Endothelial cell of umbilical vein (primary cell): ENCODE measurements around the gene PTPRD. TPM values are rescaled to one million over a fixed set of nuclear protein-coding genes. Genes with fewer than 3 reads are reported as not detected.

ENCODE experiments used
- BruUV-seq: library from RNA; stranded (reverse); fragments of 400-500 nt; replicated peaks from 2 replicates; lab custom pipeline; 2021; lab: Mats Ljungman, UMichigan
- CTCF ChIA-PET: fragments of 300-600, 350-600 bp; sonication (Branson Sonifier 250); formaldehyde crosslinking; loops from one replicate; lab custom pipeline; 2021; ENCODE audit warnings: antibody characterized with exemption, inconsistent platforms; lab: Charles Lee
- POLR2A ChIA-PET: fragments of 300-600, 350-600 bp; sonication (Branson Sonifier 250); formaldehyde crosslinking; loops from one replicate; lab custom pipeline; 2021; ENCODE audit warnings: antibody characterized with exemption, inconsistent platforms; lab: Charles Lee
- DNase-seq: peaks from one replicate; pipeline ENCODE4 v3.0.0-alpha.2; 2011; ENCODE audit warnings: low read depth, low spot score
- FAIRE-seq: peaks from 2 replicates; lab custom pipeline; 2011; peaks lifted over from hg19 to GRCh38; lab: Jason Lieb, UNC
- H2AFZ ChIP-seq: 2 replicates; pipeline ENCODE4 v1.6.0; 2012; ENCODE audit warnings: low read depth, low read length, control low read depth, inconsistent platforms
- H3K27ac ChIP-seq: 2 replicates; pipeline ENCODE4 v1.5.1; 2011; ENCODE audit warnings: low read depth, mild to moderate bottlenecking, control low read depth, low read length, moderate library complexity; ENCODE audit not compliant: insufficient read depth
- H3K27me3 ChIP-seq, 2 experiments: 2 replicates each; pipeline versions ENCODE4 v1.6.0 to v1.6.1; 2011; ENCODE audit warnings: low read length in 2 of 2, mixed read lengths in 1 of 2; ENCODE audit not compliant: control insufficient read depth in 2 of 2, insufficient read depth in 2 of 2
- H3K36me3 ChIP-seq, 2 experiments: 2 replicates in 1 of 2; 3 replicates in 1 of 2; pipeline ENCODE4 v1.5.1; 2011; ENCODE audit warnings: low read length in 2 of 2, mild to moderate bottlenecking in 1 of 2, moderate library complexity in 1 of 2; ENCODE audit not compliant: control insufficient read depth in 2 of 2, insufficient read depth in 2 of 2; ENCODE audit errors: extremely low read depth in 1 of 2
- H3K4me1 ChIP-seq: 3 replicates; pipeline ENCODE4 v1.5.1; 2011; ENCODE audit warnings: mild to moderate bottlenecking, low read length; ENCODE audit not compliant: control insufficient read depth, insufficient read depth; ENCODE audit errors: extremely low read depth
- H3K4me2 ChIP-seq: 2 replicates; pipeline ENCODE4 v1.6.1; 2011; ENCODE audit warnings: low read length, control low read depth, mixed read lengths; ENCODE audit not compliant: insufficient read depth
- H3K4me3 ChIP-seq, 3 experiments: fragments of 200-600 bp in 1 of 3; sonication (generic), shearing (Covaris generic) in 1 of 3; replicated peaks in 1 of 3; 2 replicates each; pipeline ENCODE4 v1.5.1; 2011 to 2016; ENCODE audit warnings: control low read depth in 3 of 3, low read length in 3 of 3, mild to moderate bottlenecking in 2 of 3, inconsistent platforms in 1 of 3, low read depth in 1 of 3, moderate library complexity in 1 of 3; ENCODE audit not compliant: insufficient read depth in 1 of 3
- H3K79me2 ChIP-seq: 2 replicates; pipeline ENCODE4 v1.6.0; 2012; ENCODE audit warnings: low read length, inconsistent platforms; ENCODE audit not compliant: control insufficient read depth, insufficient read depth
- H3K9ac ChIP-seq: replicated peaks from 2 replicates; pipeline ENCODE3; 2011; ENCODE audit warnings: low read length, control low read depth; ENCODE audit not compliant: insufficient read depth; ENCODE audit errors: extremely low read depth
- H3K9me1 ChIP-seq: replicated peaks from 3 replicates; pipeline ENCODE4 v1.6.0; 2011; ENCODE audit warnings: mild to moderate bottlenecking, low read length; ENCODE audit not compliant: control insufficient read depth, insufficient read depth; ENCODE audit errors: extremely low read depth
- H3K9me3 ChIP-seq: replicated peaks from 2 replicates; pipeline ENCODE4 v1.5.1; 2012; ENCODE audit warnings: low read length, inconsistent platforms; ENCODE audit not compliant: control insufficient read depth, insufficient read depth
- H4K20me1 ChIP-seq: replicated peaks from 2 replicates; pipeline ENCODE3; 2011; ENCODE audit warnings: mild to moderate bottlenecking, low read length; ENCODE audit not compliant: control insufficient read depth, insufficient read depth; ENCODE audit errors: extremely low read depth
- EZH2 ChIP-seq: IDR thresholded peaks from 2 replicates; pipeline ENCODE4 v1.6.1; 2012; ENCODE audit warnings: borderline replicate concordance, low read depth, mild to moderate bottlenecking, moderate library complexity, low read length, inconsistent platforms; ENCODE audit not compliant: severe bottlenecking
- FOS ChIP-seq: IDR thresholded peaks from 2 replicates; pipeline ENCODE4 v1.6.1; 2011; ENCODE audit warnings: mild to moderate bottlenecking, low read length, moderate library complexity, borderline replicate concordance; ENCODE audit not compliant: insufficient read depth
- GATA2 ChIP-seq: IDR thresholded peaks from 2 replicates; pipeline ENCODE4 v1.7.0; 2011; ENCODE audit warnings: low read depth, mild to moderate bottlenecking, moderate library complexity, mixed read lengths, low read length; ENCODE audit not compliant: insufficient read length, insufficient read depth
- JUN ChIP-seq: IDR thresholded peaks from 2 replicates; pipeline ENCODE4 v1.6.1; 2011; ENCODE audit warnings: borderline replicate concordance, low read depth; ENCODE audit not compliant: insufficient read length, insufficient read depth
- MYC ChIP-seq: IDR thresholded peaks from one replicate; pipeline ENCODE4 v1.6.1; 2011; ENCODE audit warnings: mild to moderate bottlenecking, low read depth, low read length
- POLR2A ChIP-seq: IDR thresholded peaks from 2 replicates; pipeline ENCODE4 v1.6.1; 2012; ENCODE audit warnings: low read depth, mild to moderate bottlenecking, control low read depth, low read length
- POLR2AphosphoS5 ChIP-seq: IDR thresholded peaks from 2 replicates; pipeline ENCODE4 v1.6.1; 2012; ENCODE audit warnings: low read depth, mild to moderate bottlenecking, control low read depth, low read length, moderate library complexity; ENCODE audit not compliant: insufficient read depth
- dilution Hi-C: fragments of 300-500 bp; cut with MboI; formaldehyde crosslinking; loops from one replicate; pipeline ENCODE4 v1.15.0; 2019; ENCODE audit warnings: low sequenced_read_pairs; ENCODE audit not compliant: extremely low pct_ligation_motif_present
- intact Hi-C: fragments of 100-400 bp; cut with micrococcal nuclease; formaldehyde crosslinking; loops from one replicate; pipeline ENCODE4 v1.10.0; 2022
- polyA plus RNA-seq, 4 experiments: library from polyadenylated mRNA; depleted of rRNA in 3 of 4; stranded (reverse) in 3 of 4; unstranded in 1 of 4; fragments of >200 nt; gene quantifications; 2 replicates each; pipeline versions ENCODE4 v1.2.1 to v1.2.3, GENCODE V29; 2011 to 2012; ENCODE audit warnings: missing spikeins in 1 of 4
- total RNA-seq: library from RNA; stranded (reverse); gene quantifications from 2 replicates; pipeline ENCODE4 v1.2.3, GENCODE V29; 2021
- TF ChIP-seq, protein P1 (sequence below), 2 donors: IDR thresholded peaks; 1 replicate in 1 of 2; 2 replicates in 1 of 2; pipeline ENCODE4 v1.5.1; 2011; ENCODE audit warnings: low read length in 2 of 2, mild to moderate bottlenecking in 2 of 2, moderate library complexity in 2 of 2, control low read depth in 1 of 2, inconsistent platforms in 1 of 2, low read depth in 1 of 2; ENCODE audit not compliant: insufficient read depth in 1 of 2; ENCODE audit errors: extremely low read depth in 1 of 2
- TF ChIP-seq, protein P2 (sequence below): IDR thresholded peaks from 2 replicates; pipeline ENCODE4 v1.6.1; 2011; ENCODE audit not compliant: insufficient read depth, insufficient read length

PTPRD gene
- total and polyA plus RNA-seq, 2 donors (not counting 3 experiments of a cell fraction or from before 2014, with no cell fraction given) = 5.5 to 5.7 TPM

DNA sequence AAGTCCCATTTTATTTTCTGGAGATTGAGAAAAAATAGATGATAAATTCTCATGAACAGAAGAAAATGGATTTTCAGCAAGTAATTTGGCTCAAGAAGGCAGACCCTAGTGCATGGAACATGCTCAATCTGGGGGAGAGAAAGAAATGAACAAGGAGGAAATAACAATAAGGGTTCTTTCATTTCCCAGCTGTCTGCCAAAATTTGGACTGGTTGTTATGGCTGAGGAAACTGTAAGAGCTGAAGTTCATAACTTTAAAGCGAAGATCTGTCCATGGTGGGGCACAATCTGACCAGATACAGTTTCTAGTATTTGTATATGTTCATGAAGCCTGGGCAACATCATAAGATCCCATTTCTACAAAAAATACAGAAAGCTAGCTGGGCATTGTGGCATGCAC, 1426.7 kb downstream of the PTPRD start:
- intact Hi-C loops (no loop called here), dilution Hi-C loops (no loop called here)
- Histone ChIP-seq H3K4me1 (no peaks in the 10 kb centered on the region), H3K9me1 (no peaks in the 10 kb centered on the region), H2AFZ (no peak overlapping the region), H3K9me3 (no peaks in the 10 kb centered on the region), H4K20me1 (no peaks in the 10 kb centered on the region), H3K79me2 (no peaks in the 10 kb centered on the region), H3K36me3 (no peaks in the 10 kb centered on the region), H3K4me3 (no peak overlapping the region), H3K4me2 (no peak overlapping the region), H3K27me3 (no peaks in the 10 kb centered on the region), H3K27ac (no peak overlapping the region), H3K9ac (no peak overlapping the region)
- CTCF ChIA-PET = no interaction called here
- POLR2A ChIA-PET = no interaction called here
- TF ChIP-seq FOS (no peak), EZH2 (no peak), JUN (no peak), POLR2A (no peak), MYC (no peak), GATA2 (no peak), POLR2AphosphoS5 (no peak)
- TF ChIP-seq, protein P1, sequence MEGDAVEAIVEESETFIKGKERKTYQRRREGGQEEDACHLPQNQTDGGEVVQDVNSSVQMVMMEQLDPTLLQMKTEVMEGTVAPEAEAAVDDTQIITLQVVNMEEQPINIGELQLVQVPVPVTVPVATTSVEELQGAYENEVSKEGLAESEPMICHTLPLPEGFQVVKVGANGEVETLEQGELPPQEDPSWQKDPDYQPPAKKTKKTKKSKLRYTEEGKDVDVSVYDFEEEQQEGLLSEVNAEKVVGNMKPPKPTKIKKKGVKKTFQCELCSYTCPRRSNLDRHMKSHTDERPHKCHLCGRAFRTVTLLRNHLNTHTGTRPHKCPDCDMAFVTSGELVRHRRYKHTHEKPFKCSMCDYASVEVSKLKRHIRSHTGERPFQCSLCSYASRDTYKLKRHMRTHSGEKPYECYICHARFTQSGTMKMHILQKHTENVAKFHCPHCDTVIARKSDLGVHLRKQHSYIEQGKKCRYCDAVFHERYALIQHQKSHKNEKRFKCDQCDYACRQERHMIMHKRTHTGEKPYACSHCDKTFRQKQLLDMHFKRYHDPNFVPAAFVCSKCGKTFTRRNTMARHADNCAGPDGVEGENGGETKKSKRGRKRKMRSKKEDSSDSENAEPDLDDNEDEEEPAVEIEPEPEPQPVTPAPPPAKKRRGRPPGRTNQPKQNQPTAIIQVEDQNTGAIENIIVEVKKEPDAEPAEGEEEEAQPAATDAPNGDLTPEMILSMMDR (IDR thresholded peaks at IDR 0.05; ENCODE audit: extremely low read depth in 1 of 2, insufficient read depth in 1 of 2, low read depth in 1 of 2, low read length in 2 of 2) = no peak
- TF ChIP-seq, protein P2, sequence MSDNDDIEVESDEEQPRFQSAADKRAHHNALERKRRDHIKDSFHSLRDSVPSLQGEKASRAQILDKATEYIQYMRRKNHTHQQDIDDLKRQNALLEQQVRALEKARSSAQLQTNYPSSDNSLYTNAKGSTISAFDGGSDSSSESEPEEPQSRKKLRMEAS = no peak
- no peak for DNase-seq
- no TSS peak for BruUV-seq
- FAIRE-seq = no peak
